Activated CD4-positive, CD25-positive, alpha-beta regulatory T cell (primary cell): ENCODE results near the gene PIGT.

Source experiments
- DNase-seq, 4 experiments: peaks; one replicate each; lab custom pipeline; 2025; lab: John Stamatoyannopoulos, UW

PIGT gene

GRCh38 chr20:45427236-45428149, 11.6 kb downstream of the PIGT start:
- DNase-seq, result no peak

GRCh38 chr20:45429618-45430017, 13.7 kb downstream of the PIGT start:
- no peak for DNase-seq

GRCh38 chr20:45432294-45432693, 16.4 kb downstream of the PIGT start:
- no peak for DNase-seq

GRCh38 chr20:45433316-45433715, 17.4 kb downstream of the PIGT start:
- no peak for DNase-seq

- DNase-seq, result no peak
Measured at GRCh38 chr20:45433976-45434375, 18.0 kb downstream of the PIGT start.

- peak; percentile 68 to 82 (median 76) for DNase-seq
Measured at GRCh38 chr20:45436732-45437485, 21.0 kb downstream of the PIGT start.

GRCh38 chr20:45440424-45440823, 24.5 kb downstream of the PIGT start:
- DNase-seq, result no peak

- DNase-seq, result no peak
Measured at GRCh38 chr20:45440891-45441685, 25.1 kb downstream of the PIGT start.

GRCh38 chr20:45441746-45442145, 25.8 kb downstream of the PIGT start:
- no peak for DNase-seq

GRCh38 chr20:45444050-45444449, 28.1 kb downstream of the PIGT start:
- DNase-seq, result no peak

- DNase-seq, result no peak
Measured at GRCh38 chr20:45445805-45446562, 30.0 kb downstream of the PIGT start.

GRCh38 chr20:45448270-45448669, 32.3 kb downstream of the PIGT start:
- DNase-seq, result no peak

- DNase-seq, result no peak
Measured at GRCh38 chr20:45449528-45449927, 33.6 kb downstream of the PIGT start.

- DNase-seq, result no peak
Measured at GRCh38 chr20:45450097-45450818, 34.3 kb downstream of the PIGT start.

- no peak for DNase-seq
Measured at GRCh38 chr20:45452238-45452637, 36.3 kb downstream of the PIGT start.

GRCh38 chr20:45452772-45453691, 37.1 kb downstream of the PIGT start:
- DNase-seq, result no peak

GRCh38 chr20:45456632-45457031, 40.7 kb downstream of the PIGT start:
- DNase-seq, result no peak

GRCh38 chr20:45459606-45460005, 43.7 kb downstream of the PIGT start:
- DNase-seq, result no peak

- no peak for DNase-seq
Measured at GRCh38 chr20:45461225-45461624, 45.3 kb downstream of the PIGT start.
